DLD1 (cell line): Measurements from ENCODE around the gene WNT7B.

Experiments used
- in situ Hi-C: cut with HindIII; loops from 2 replicates; pipeline ENCODE4 v1.10.0; 2017; ENCODE audit warnings: low sequenced_read_pairs

The WNT7B gene

GRCh38 chr22:45892681-45893461 is 84.1 kb downstream of the WNT7B start:
- in situ Hi-C loops = no loop called here

GRCh38 chr22:45891996-45892621 is 84.9 kb downstream of the WNT7B start:
- in situ Hi-C loops = no loop called here

- in situ Hi-C loops = no loop called here
These were observed 85.4 kb downstream of the WNT7B start for GRCh38 chr22:45891471-45891995.

GRCh38 chr22:45891021-45891421 is 85.9 kb downstream of the WNT7B start:
- in situ Hi-C loops = no loop called here

GRCh38 chr22:45890351-45890635 is 86.7 kb downstream of the WNT7B start:
- in situ Hi-C loops = no loop called here

GRCh38 chr22:45889539-45890350 is 87.2 kb downstream of the WNT7B start:
- in situ Hi-C loops = no loop called here

GRCh38 chr22:45889093-45889538 is 87.8 kb downstream of the WNT7B start:
- in situ Hi-C loops = no loop called here

- in situ Hi-C loops = no loop called here
These were observed 88.5 kb downstream of the WNT7B start for GRCh38 chr22:45888221-45889092.

GRCh38 chr22:45887202-45888131 is 89.5 kb downstream of the WNT7B start:
- in situ Hi-C loops = no loop called here

GRCh38 chr22:45886540-45886939 is 90.4 kb downstream of the WNT7B start:
- in situ Hi-C loops = no loop called here

- in situ Hi-C loops = no loop called here
These were observed 91.0 kb downstream of the WNT7B start for GRCh38 chr22:45885941-45886395.

- in situ Hi-C loops = no loop called here
These were observed 91.7 kb downstream of the WNT7B start for GRCh38 chr22:45885171-45885840.

- in situ Hi-C loops = no loop called here
These were observed 92.5 kb downstream of the WNT7B start for GRCh38 chr22:45884201-45885062.

GRCh38 chr22:45883811-45884170 is 93.2 kb downstream of the WNT7B start:
- in situ Hi-C loops = no loop called here

GRCh38 chr22:45882881-45883810 is 93.8 kb downstream of the WNT7B start:
- in situ Hi-C loops = no loop called here

GRCh38 chr22:45881524-45881875 is 95.5 kb downstream of the WNT7B start:
- in situ Hi-C loops = no loop called here
